Sigmoid colon (tissue), 7 donors: ENCODE results near the gene HDAC11. TPM values are rescaled to one million over a fixed set of nuclear protein-coding genes. Genes with fewer than 3 reads are reported as not detected.

Experiments
- DNase-seq: peaks from one replicate; pipeline ENCODE4 v3.0.0-alpha.2; 2019
- H3K27ac ChIP-seq, 4 donors: fragments of 200-600 bp; sonication (generic); one replicate each; pipeline ENCODE4 v1.5.1; 2016 to 2019; ENCODE audit warnings: mild to moderate bottlenecking in 1 of 4
- H3K27me3 ChIP-seq, 3 donors: fragments of 200-600 bp; sonication (generic); one replicate each; pipeline ENCODE4 v1.5.1; 2019; ENCODE audit warnings: mild to moderate bottlenecking in 1 of 3
- H3K36me3 ChIP-seq, 4 donors: fragments of 200-600 bp; sonication (generic); one replicate each; pipeline ENCODE4 v1.5.1; 2016 to 2019
- H3K4me1 ChIP-seq, 4 donors: fragments of 200-600 bp; sonication (generic); one replicate each; pipeline ENCODE4 v1.5.1; 2017 to 2019
- H3K4me3 ChIP-seq, 4 donors: fragments of 200-600 bp; sonication (generic); one replicate each; pipeline ENCODE4 v1.5.1; 2017 to 2019; ENCODE audit warnings: mild to moderate bottlenecking in 2 of 4, moderate library complexity in 1 of 4
- H3K9me3 ChIP-seq, 4 donors: fragments of 200-600 bp in 3 of 4; sonication (generic) in 3 of 4; one replicate each; pipeline versions ENCODE4 v1.5.1 to v1.6.1; 2013 to 2019
- EP300 ChIP-seq, 4 donors: sonication (generic); formaldehyde crosslinking; IDR thresholded peaks; one replicate each; pipeline ENCODE4 v1.6.1; 2017; ENCODE audit warnings: antibody characterized with exemption in 4 of 4
- POLR2A ChIP-seq, 2 donors: fragments of 450-650 bp; IDR thresholded peaks; one replicate each; pipeline ENCODE4 v1.6.1; 2016; ENCODE audit warnings: antibody characterized with exemption in 2 of 2, mild to moderate bottlenecking in 2 of 2, moderate library complexity in 2 of 2
- POLR2AphosphoS5 ChIP-seq, 4 donors: sonication (generic); formaldehyde crosslinking; IDR thresholded peaks; one replicate each; pipeline ENCODE4 v1.6.1; 2017; ENCODE audit warnings: antibody characterized with exemption in 4 of 4
- WGBS, 2 donors: extraction: QIAGEN DNeasy Blood & Tissue Kit; methylation state at CpG; one replicate each; pipeline ENCODE4 v1.1.7; 2013; 5-methylcytosine and 5-hydroxymethylcytosine counted together
- intact Hi-C: fragments of 100-400 bp; cut with DNase I; formaldehyde crosslinking; loops from one replicate; pipeline ENCODE4 v1.15.1; 2023
- polyA plus RNA-seq, 3 donors: library from polyadenylated mRNA; stranded (reverse); fragments of 200-250 nt; gene quantifications; one replicate each; pipeline ENCODE4 v1.2.3, GENCODE V29; 2013
- total RNA-seq, 4 donors: library from RNA; depleted of rRNA; stranded (reverse); fragments of >200 nt; gene quantifications; one replicate each; pipeline ENCODE4 v1.1.0, GENCODE V29; 2016
- TF ChIP-seq, protein P1 (sequence below), 4 experiments: fragments of 450-650 bp in 3 of 4; fragments of 200-600 bp in 1 of 4; IDR thresholded peaks; one replicate each; pipeline ENCODE4 v1.5.1; 2016 to 2019; ENCODE audit warnings: antibody characterized with exemption in 4 of 4, mild to moderate bottlenecking in 3 of 4, moderate library complexity in 2 of 4
- donor health status: healthy with polysubstance abuse.
- donor health status: Bipolar disorder and iron deficiency.
- donor health status: healthy.

The HDAC11 gene
- total and polyA plus RNA-seq, 7 donors: 15.5 to 30.3 (median 17.2) TPM

DNA sequence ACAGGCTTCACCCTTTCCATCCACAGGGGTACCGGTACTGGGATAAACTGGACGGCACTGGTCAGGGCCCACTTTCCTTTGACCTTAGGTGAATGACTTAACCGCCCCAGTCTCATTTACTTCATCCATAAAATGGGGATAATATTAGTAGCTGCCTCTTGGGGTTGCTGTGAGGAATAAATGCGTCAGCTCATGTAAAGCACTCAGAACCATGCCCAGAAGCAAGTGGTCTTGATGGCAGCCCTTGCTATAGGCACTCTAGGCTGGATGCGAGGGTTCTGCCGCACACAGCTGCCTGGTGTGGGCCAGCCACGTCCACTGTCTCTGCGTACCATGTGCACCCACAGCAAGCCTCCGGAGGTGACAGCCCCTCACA lies 36.6 kb downstream of the HDAC11 start:
- no peak overlapping the region for H3K4me3 ChIP-seq
- H3K27me3 ChIP-seq: no peaks in the 10 kb centered on the region
- TF ChIP-seq EP300 (IDR thresholded peaks at IDR 0.05) (no peak), POLR2A (IDR thresholded peaks at IDR 0.05) (no peak), POLR2AphosphoS5 (IDR thresholded peaks at IDR 0.05) (no peak)
- TF ChIP-seq, protein P1, sequence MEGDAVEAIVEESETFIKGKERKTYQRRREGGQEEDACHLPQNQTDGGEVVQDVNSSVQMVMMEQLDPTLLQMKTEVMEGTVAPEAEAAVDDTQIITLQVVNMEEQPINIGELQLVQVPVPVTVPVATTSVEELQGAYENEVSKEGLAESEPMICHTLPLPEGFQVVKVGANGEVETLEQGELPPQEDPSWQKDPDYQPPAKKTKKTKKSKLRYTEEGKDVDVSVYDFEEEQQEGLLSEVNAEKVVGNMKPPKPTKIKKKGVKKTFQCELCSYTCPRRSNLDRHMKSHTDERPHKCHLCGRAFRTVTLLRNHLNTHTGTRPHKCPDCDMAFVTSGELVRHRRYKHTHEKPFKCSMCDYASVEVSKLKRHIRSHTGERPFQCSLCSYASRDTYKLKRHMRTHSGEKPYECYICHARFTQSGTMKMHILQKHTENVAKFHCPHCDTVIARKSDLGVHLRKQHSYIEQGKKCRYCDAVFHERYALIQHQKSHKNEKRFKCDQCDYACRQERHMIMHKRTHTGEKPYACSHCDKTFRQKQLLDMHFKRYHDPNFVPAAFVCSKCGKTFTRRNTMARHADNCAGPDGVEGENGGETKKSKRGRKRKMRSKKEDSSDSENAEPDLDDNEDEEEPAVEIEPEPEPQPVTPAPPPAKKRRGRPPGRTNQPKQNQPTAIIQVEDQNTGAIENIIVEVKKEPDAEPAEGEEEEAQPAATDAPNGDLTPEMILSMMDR (IDR thresholded peaks at IDR 0.05): no peak
- H3K9me3 ChIP-seq: no peaks in the 10 kb centered on the region
- intact Hi-C loops: no loop called here
- no peaks in the 10 kb centered on the region for H3K36me3 ChIP-seq
- H3K27ac ChIP-seq: peak overlapping the region; percentile 25 to 72 (median 41)
- no peak for DNase-seq
- H3K4me1 ChIP-seq: peaks cover 0 to 3% (median 0%) of the 10 kb centered on the region in 4 donors
- WGBS, 2 donors: 94 to 95% methylated on average over 9 of the region's 9 CpGs

DNA sequence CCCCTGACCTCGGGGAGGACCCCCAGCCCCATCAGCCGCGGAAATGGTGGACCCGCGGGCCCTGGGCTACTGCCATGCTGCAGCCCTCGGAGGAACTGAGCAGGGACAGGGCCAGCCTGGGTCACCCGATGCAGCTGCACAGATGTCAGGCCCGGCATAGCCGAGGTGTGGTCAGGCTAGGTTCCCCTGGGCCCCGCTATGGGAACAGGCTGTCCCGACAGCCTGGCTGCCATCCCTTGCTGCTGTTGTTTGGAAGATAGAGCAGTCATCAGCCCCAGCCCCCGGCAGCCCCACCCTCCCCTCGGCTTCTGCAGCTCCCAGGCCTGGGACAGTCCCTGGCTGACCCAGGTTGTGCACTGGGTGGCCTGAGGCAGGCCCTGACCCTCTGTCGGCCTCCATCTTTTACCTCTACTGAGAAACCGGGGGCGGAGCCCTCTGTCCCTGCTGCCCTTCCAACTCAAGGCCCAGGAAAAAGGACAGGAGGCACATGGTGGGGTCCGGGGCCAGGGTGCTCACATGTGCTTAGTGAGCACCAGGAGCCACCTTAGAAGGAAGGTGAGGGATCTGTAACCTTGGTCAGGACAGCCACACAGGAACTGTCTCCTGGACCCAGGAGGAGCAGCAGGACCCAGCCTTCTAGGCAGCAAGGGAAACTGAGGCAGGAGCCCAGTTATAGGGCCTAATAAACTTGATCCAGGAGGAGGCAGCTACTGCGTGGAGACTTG lies 37.3 kb downstream of the HDAC11 start:
- TF ChIP-seq POLR2AphosphoS5 (IDR thresholded peaks at IDR 0.05) (peak in 2 of 4 donors; percentile 31 to 41), POLR2A (IDR thresholded peaks at IDR 0.05) (no peak), EP300 (IDR thresholded peaks at IDR 0.05) (no peak)
- TF ChIP-seq, protein P1 (IDR thresholded peaks at IDR 0.05): no peak
- WGBS, 2 donors: 79 to 80% methylated on average over 18 of the region's 18 CpGs
- intact Hi-C loops: no loop called here
- H3K9me3 ChIP-seq: no peaks in the 10 kb centered on the region
- no peak overlapping the region for H3K4me3 ChIP-seq
- H3K27me3 ChIP-seq: no peaks in the 10 kb centered on the region
- H3K36me3 ChIP-seq: no peaks in the 10 kb centered on the region
- peak; percentile 90 for DNase-seq
- H3K27ac ChIP-seq: peak overlapping the region; percentile 25 to 72 (median 41)
- H3K4me1 ChIP-seq: peaks cover 0 to 3% (median 0%) of the 10 kb centered on the region in 4 donors

DNA sequence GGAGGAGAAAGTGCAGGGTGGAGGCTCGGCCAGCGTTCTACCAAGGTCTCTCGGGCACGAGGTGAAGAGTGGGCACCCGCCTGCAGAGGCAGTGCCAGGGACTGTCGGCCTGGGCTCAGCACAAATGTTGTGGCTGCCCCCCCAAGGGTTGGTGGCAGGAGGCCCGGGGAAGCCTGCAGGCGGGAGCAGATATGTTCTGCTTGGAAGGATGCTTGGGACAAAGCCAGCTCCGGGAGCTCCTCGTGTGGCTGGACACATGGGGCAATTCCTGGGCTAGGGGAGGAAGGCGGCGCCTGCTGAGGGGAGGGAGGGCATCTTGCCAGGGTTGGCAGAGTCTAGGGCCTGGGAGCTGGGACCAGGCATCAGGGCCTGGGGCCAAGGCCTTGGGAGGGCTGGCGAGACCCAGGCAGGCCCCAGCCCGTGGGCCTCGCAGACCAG lies 38.4 kb downstream of the HDAC11 start:
- no peaks in the 10 kb centered on the region for H3K27me3 ChIP-seq
- peak overlapping the region in 2 of 4 donors; percentile 20 to 39 for H3K27ac ChIP-seq
- H3K9me3 ChIP-seq: no peaks in the 10 kb centered on the region
- DNase-seq: peak; percentile 86
- 82 to 86% methylated on average over 15 of the region's 15 CpGs for WGBS, 2 donors
- peaks cover 0 to 3% (median 0%) of the 10 kb centered on the region in 4 donors for H3K4me1 ChIP-seq
- no peaks in the 10 kb centered on the region for H3K36me3 ChIP-seq
- TF ChIP-seq, protein P1 (IDR thresholded peaks at IDR 0.05): no peak
- TF ChIP-seq EP300 (IDR thresholded peaks at IDR 0.05) (no peak), POLR2A (IDR thresholded peaks at IDR 0.05) (no peak), POLR2AphosphoS5 (IDR thresholded peaks at IDR 0.05) (no peak)
- no peak overlapping the region for H3K4me3 ChIP-seq
- intact Hi-C loops: no loop called here

DNA sequence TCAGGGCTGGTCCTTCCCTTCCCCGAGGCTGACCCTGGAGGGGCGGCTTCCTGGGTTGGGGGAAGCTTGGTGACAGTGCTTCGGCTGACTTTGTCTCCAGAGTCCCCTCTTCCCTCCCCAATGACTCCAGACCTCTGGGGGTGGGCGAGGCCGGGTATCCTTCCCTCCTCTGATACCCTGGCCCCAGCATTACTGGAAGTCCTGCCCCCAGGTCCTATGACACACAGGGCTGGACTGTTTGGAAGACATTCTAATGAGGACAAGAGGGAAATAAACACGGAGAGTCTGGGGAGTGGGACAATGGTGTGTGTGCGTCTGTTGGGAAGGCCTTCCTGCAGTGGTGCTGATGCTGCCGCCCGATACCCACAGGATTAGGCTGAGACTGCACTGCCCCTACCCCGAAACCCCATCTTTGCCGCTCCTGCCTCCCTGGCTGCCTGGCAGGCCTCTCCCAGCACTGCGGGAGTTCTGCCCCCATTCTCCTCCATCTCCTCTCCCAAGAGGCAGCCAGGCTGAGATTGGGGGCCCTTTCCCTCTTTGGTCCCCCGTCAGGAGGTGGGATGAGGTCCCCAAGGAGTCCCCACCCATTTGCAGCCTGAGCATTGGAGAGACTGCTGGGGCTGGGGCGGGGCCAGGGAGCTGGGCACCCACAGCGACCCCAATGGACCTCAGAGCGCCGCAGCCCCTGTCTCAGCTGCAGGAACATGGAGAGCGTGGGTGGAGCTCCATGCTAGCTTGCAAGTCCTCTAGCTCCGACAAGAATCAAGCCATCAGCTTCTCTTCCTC lies 39.1 kb downstream of the HDAC11 start:
- H3K4me1 ChIP-seq: no peaks in the 10 kb centered on the region
- WGBS, 2 donors: 82 to 87% methylated on average over 19 of the region's 19 CpGs
- H3K36me3 ChIP-seq: no peaks in the 10 kb centered on the region

More for the DNA sequence above, 39.1 kb downstream of the HDAC11 start:
- H3K27me3 ChIP-seq: no peaks in the 10 kb centered on the region
- H3K9me3 ChIP-seq: no peaks in the 10 kb centered on the region
- intact Hi-C loops: no loop called here
- H3K27ac ChIP-seq: peak overlapping the region in 2 of 4 donors; percentile 20 to 39
- H3K4me3 ChIP-seq: no peak overlapping the region
- no peak for DNase-seq
- TF ChIP-seq EP300 (IDR thresholded peaks at IDR 0.05) (no peak), POLR2AphosphoS5 (IDR thresholded peaks at IDR 0.05) (no peak), POLR2A (IDR thresholded peaks at IDR 0.05) (no peak)
- TF ChIP-seq, protein P1 (IDR thresholded peaks at IDR 0.05): no peak
